SK-N-SH (cell line): ENCODE measurements around the gene FBXO31.

ENCODE experiments used
- CTCF ChIP-seq: fragments of 200-600 bp; sonication (generic); IDR thresholded peaks from 2 replicates; pipeline ENCODE4 v1.6.1; 2017; ENCODE audit warnings: antibody characterized with exemption, mild to moderate bottlenecking, moderate library complexity
- ELF1 ChIP-seq: IDR thresholded peaks from 2 replicates; pipeline ENCODE4 v1.4.0; 2012
- EP300 ChIP-seq, 2 experiments: IDR thresholded peaks; 2 replicates each; pipeline versions ENCODE4 v1.4.0 to v1.6.1; 2012; ENCODE audit warnings: borderline replicate concordance in 1 of 2, low read depth in 1 of 2, low read length in 1 of 2
- EZH2phosphoT487 ChIP-seq: fragments of 200-600 bp; sonication (generic); IDR thresholded peaks from 2 replicates; pipeline ENCODE4 v1.6.1; 2017; ENCODE audit warnings: low read depth, mixed run types, mild to moderate bottlenecking, antibody characterized with exemption, moderate library complexity, borderline replicate concordance
- GATA2 ChIP-seq: sonication (generic); formaldehyde crosslinking; IDR thresholded peaks from 2 replicates; pipeline ENCODE4 v1.5.0; 2020; ENCODE audit warnings: mild to moderate bottlenecking, missing genetic modification reagents
- MXI1 ChIP-seq: IDR thresholded peaks from 2 replicates; pipeline ENCODE4 v1.6.1; 2012; ENCODE audit warnings: mild to moderate bottlenecking, low read depth, low read length, improper control_type of control experiment
- RFX5 ChIP-seq: IDR thresholded peaks from 2 replicates; pipeline ENCODE4 v1.6.1; 2012; ENCODE audit warnings: mild to moderate bottlenecking, improper control_type of control experiment, low read length
- USF1 ChIP-seq: IDR thresholded peaks from 2 replicates; pipeline ENCODE4 v1.4.0; 2012; ENCODE audit warnings: low read depth, borderline replicate concordance

- no peak for TF ChIP-seq EZH2phosphoT487
- TF ChIP-seq EP300 (IDR thresholded peaks at IDR 0.05; ENCODE audit: borderline replicate concordance in 1 of 2, low read depth in 1 of 2, low read length in 1 of 2): no peak
- no peak for TF ChIP-seq ELF1
- no peak for TF ChIP-seq USF1
- TF ChIP-seq MXI1: no peak
- TF ChIP-seq CTCF: no peak
- TF ChIP-seq GATA2 (CRISPR knock-in tag): no peak
- no peak for TF ChIP-seq RFX5
Measured at GRCh38 chr16:87344931-87345631, 38.5 kb downstream of the FBXO31 start.
